Neural progenitor cell (in vitro differentiated cells): ENCODE measurements around the gene LAP3. TPM values are rescaled to one million over a fixed set of nuclear protein-coding genes. Genes with fewer than 3 reads are reported as not detected.

Experiments
- DNase-seq: peaks from one replicate; pipeline ENCODE4 v3.0.0-alpha.2; 2016; ENCODE audit warnings: low spot score
- H2AFZ ChIP-seq: fragments of 200-600 bp; sonication (generic); replicated peaks from 2 replicates; pipeline ENCODE4 v1.6.1; 2016; ENCODE audit warnings: antibody characterized with exemption
- H3F3A ChIP-seq: fragments of 200-600 bp; sonication (generic); 2 replicates; pipeline ENCODE4 v1.6.1; 2016; ENCODE audit warnings: antibody characterized with exemption, low read depth
- H3K27ac ChIP-seq: fragments of 200-600 bp; sonication (generic); 2 replicates; pipeline ENCODE4 v1.5.1; 2016; ENCODE audit warnings: mild to moderate bottlenecking
- H3K27me3 ChIP-seq: fragments of 200-600 bp; sonication (generic); 2 replicates; pipeline ENCODE4 v1.6.1; 2016; ENCODE audit warnings: mild to moderate bottlenecking, moderate library complexity
- H3K36me3 ChIP-seq: fragments of 200-600 bp; sonication (generic); 2 replicates; pipeline ENCODE4 v1.5.1; 2016
- H3K4me1 ChIP-seq: fragments of 200-600 bp; sonication (generic); 2 replicates; pipeline ENCODE4 v1.6.1; 2016; ENCODE audit warnings: mixed run types
- H3K4me2 ChIP-seq: fragments of 200-600 bp; sonication (generic); 2 replicates; pipeline ENCODE4 v1.6.1; 2016
- H3K4me3 ChIP-seq: fragments of 200-600 bp; sonication (generic); 2 replicates; pipeline ENCODE4 v1.5.1; 2016
- H3K79me2 ChIP-seq: fragments of 200-600 bp; sonication (generic); 2 replicates; pipeline ENCODE4 v1.6.1; 2016; ENCODE audit warnings: low read depth
- H3K9ac ChIP-seq: fragments of 200-600 bp; sonication (generic); 2 replicates; pipeline ENCODE4 v1.6.1; 2016
- H3K9me3 ChIP-seq: fragments of 200-600 bp; sonication (generic); 2 replicates; pipeline ENCODE4 v1.5.1; 2016; ENCODE audit warnings: low read depth
- H4K20me1 ChIP-seq: fragments of 200-600 bp; sonication (generic); 2 replicates; pipeline ENCODE4 v1.6.1; 2016; ENCODE audit warnings: low read depth
- H3K27ac Mint-ChIP-seq: 3 replicates; pipeline ENCODE4 v1.8.0; 2021; ENCODE audit warnings: mixed read lengths
- H3K27me3 Mint-ChIP-seq: 2 replicates; pipeline ENCODE4 v1.8.0; 2022; ENCODE audit warnings: low read depth, mild to moderate bottlenecking, inconsistent platforms, moderate library complexity, mixed read lengths; ENCODE audit not compliant: insufficient read depth
- H3K36me3 Mint-ChIP-seq: 3 replicates; pipeline ENCODE4 v1.8.0; 2021; ENCODE audit warnings: mixed read lengths
- H3K4me1 Mint-ChIP-seq: 3 replicates; pipeline ENCODE4 v1.8.0; 2021; ENCODE audit warnings: mixed read lengths
- H3K4me3 Mint-ChIP-seq: 3 replicates; pipeline ENCODE4 v1.8.0; 2021; ENCODE audit warnings: mild to moderate bottlenecking, moderate library complexity, mixed read lengths
- H3K9me3 Mint-ChIP-seq: 3 replicates; pipeline ENCODE4 v1.8.0; 2020; ENCODE audit warnings: mixed read lengths
- CTCF ChIP-seq: fragments of 200-600 bp; sonication (generic); IDR thresholded peaks from 2 replicates; pipeline ENCODE4 v1.5.1; 2017; ENCODE audit warnings: antibody characterized with exemption, mild to moderate bottlenecking
- EZH2 ChIP-seq: fragments of 200-600 bp; sonication (generic); IDR thresholded peaks from 2 replicates; pipeline ENCODE4 v1.6.1; 2017; ENCODE audit warnings: antibody characterized with exemption, mild to moderate bottlenecking, moderate library complexity
- EZH2phosphoT487 ChIP-seq: fragments of 200-600 bp; sonication (generic); IDR thresholded peaks from 2 replicates; pipeline ENCODE4 v1.6.1; 2017; ENCODE audit warnings: antibody characterized with exemption
- total RNA-seq: library from RNA; depleted of rRNA; stranded (reverse); fragments of >200 nt; gene quantifications from 2 replicates; pipeline ENCODE4 v1.2.3, GENCODE V29; 2015; ENCODE audit warnings: low replicate concordance

Gene LAP3
- total RNA-seq, 1 donor from 2014 or later, result 58.3 TPM

- no peaks in the 10 kb centered on the region for H3K79me2 ChIP-seq
- Mint-ChIP-seq H3K4me1 (no peaks in the 10 kb centered on the region), H3K9me3 (peaks cover 16% of the 10 kb centered on the region), H3K4me3 (no peak overlapping the region), H3K27ac (no peak overlapping the region), H3K36me3 (peaks cover 16% of the 10 kb centered on the region), H3K27me3 (peaks cover 5% of the 10 kb centered on the region)
- TF ChIP-seq EZH2phosphoT487, result no peak
- TF ChIP-seq CTCF, result no peak
- no peak for TF ChIP-seq EZH2
- H3K27me3 ChIP-seq, result no peaks in the 10 kb centered on the region
- no peak for DNase-seq
- no peak overlapping the region for H2AFZ ChIP-seq
- H3K4me1 ChIP-seq, result no peaks in the 10 kb centered on the region
- no peaks in the 10 kb centered on the region for H3K36me3 ChIP-seq
- no peaks in the 10 kb centered on the region for H4K20me1 ChIP-seq
- H3K4me3 ChIP-seq, result no peak overlapping the region
- H3K9me3 ChIP-seq, result no peaks in the 10 kb centered on the region
- no peaks in the 10 kb centered on the region for H3F3A ChIP-seq
- H3K4me2 ChIP-seq, result no peak overlapping the region
- H3K27ac ChIP-seq, result no peak overlapping the region
- H3K9ac ChIP-seq, result no peak overlapping the region
Measured at GRCh38 chr4:17642398-17642783, 65.4 kb downstream of the LAP3 start.

- no peaks in the 10 kb centered on the region for H3K79me2 ChIP-seq
- H3K9me3 Mint-ChIP-seq, result peaks cover 16% of the 10 kb centered on the region
- no peaks in the 10 kb centered on the region for H3K9me3 ChIP-seq
- H3K4me2 ChIP-seq, result no peak overlapping the region
- no peak overlapping the region for H3K4me3 Mint-ChIP-seq
- TF ChIP-seq CTCF, result no peak
- no peak for TF ChIP-seq EZH2phosphoT487
- H3K27ac ChIP-seq, result no peak overlapping the region
- H3K36me3 Mint-ChIP-seq, result peaks cover 13% of the 10 kb centered on the region
- DNase-seq, result no peak
- H3K9ac ChIP-seq, result no peak overlapping the region
- H3K27me3 Mint-ChIP-seq, result peaks cover 5% of the 10 kb centered on the region
- H3K4me3 ChIP-seq, result no peak overlapping the region
- no peaks in the 10 kb centered on the region for H3F3A ChIP-seq
- no peak overlapping the region for H2AFZ ChIP-seq
- no peaks in the 10 kb centered on the region for H3K27me3 ChIP-seq
- no peaks in the 10 kb centered on the region for H3K4me1 Mint-ChIP-seq
- H3K27ac Mint-ChIP-seq, result no peak overlapping the region
- H4K20me1 ChIP-seq, result no peaks in the 10 kb centered on the region
- H3K36me3 ChIP-seq, result no peaks in the 10 kb centered on the region
- H3K4me1 ChIP-seq, result no peaks in the 10 kb centered on the region
Measured at GRCh38 chr4:17646693-17647092, 69.7 kb downstream of the LAP3 start.

GRCh38 chr4:17647176-17647806, 70.3 kb downstream of the LAP3 start:
- peaks cover 12% of the 10 kb centered on the region for H3K36me3 Mint-ChIP-seq
- peaks cover 5% of the 10 kb centered on the region for H3K27me3 Mint-ChIP-seq
- no peaks in the 10 kb centered on the region for H3F3A ChIP-seq
- H3K4me3 ChIP-seq, result no peak overlapping the region
- no peaks in the 10 kb centered on the region for H3K9me3 ChIP-seq
- no peak for DNase-seq
- H3K4me1 Mint-ChIP-seq, result no peaks in the 10 kb centered on the region
- no peak overlapping the region for H3K4me2 ChIP-seq
- H4K20me1 ChIP-seq, result no peaks in the 10 kb centered on the region
- no peak overlapping the region for H3K4me3 Mint-ChIP-seq
- H3K36me3 ChIP-seq, result no peaks in the 10 kb centered on the region
- no peak overlapping the region for H3K27ac ChIP-seq
- TF ChIP-seq CTCF (no peak), EZH2 (no peak), EZH2phosphoT487 (no peak)
- H3K9ac ChIP-seq, result no peak overlapping the region
- no peak overlapping the region for H2AFZ ChIP-seq
- H3K27me3 ChIP-seq, result no peaks in the 10 kb centered on the region
- no peaks in the 10 kb centered on the region for H3K79me2 ChIP-seq
- peaks cover 16% of the 10 kb centered on the region for H3K9me3 Mint-ChIP-seq
- H3K4me1 ChIP-seq, result no peaks in the 10 kb centered on the region
- no peak overlapping the region for H3K27ac Mint-ChIP-seq
